NCI-H1048 (cell line): ENCODE results near the gene UBR2.
"Not testable (repeated sequence)": the region's sequence is repeated elsewhere in the genome, so short reads cannot be mapped to it uniquely, and the experiment has no call there.

Experiments used
- DNase-seq: peaks from one replicate; lab custom pipeline; 2025; lab: John Stamatoyannopoulos, UW

Gene UBR2

GRCh38 chr6:42727627-42728026 lies 163.8 kb downstream of the UBR2 start:
- no peak for DNase-seq

GRCh38 chr6:42729731-42730130 lies 165.9 kb downstream of the UBR2 start:
- no peak for DNase-seq

- DNase-seq = not testable (repeated sequence)
Measured at GRCh38 chr6:42733867-42734481, 170.1 kb downstream of the UBR2 start.

- no peak for DNase-seq
Measured at GRCh38 chr6:42735976-42736375, 172.1 kb downstream of the UBR2 start.

GRCh38 chr6:42740725-42741124 lies 176.9 kb downstream of the UBR2 start:
- no peak for DNase-seq

- no peak for DNase-seq
Measured at GRCh38 chr6:42742116-42742894, 178.5 kb downstream of the UBR2 start.
